Daoy (cell line): Measurements from ENCODE around the gene MYL3. TPM values are rescaled to one million over a fixed set of nuclear protein-coding genes. Genes with fewer than 3 reads are reported as not detected.
"Not testable (repeated sequence)": the region's sequence is repeated elsewhere in the genome, so short reads cannot be mapped to it uniquely, and the experiment has no call there.

ENCODE experiments used
- DNase-seq: peaks from one replicate; pipeline ENCODE4 v3.0.0-alpha.2; 2015; ENCODE audit warnings: low read depth
- total RNA-seq: library from RNA; depleted of rRNA; stranded (reverse); fragments of >200 nt; shearing (Covaris generic); gene quantifications from 2 replicates; pipeline ENCODE4 v1.2.3, GENCODE V29; 2014; rRNA removed

Gene MYL3
- total RNA-seq, 1 experiment from 2014 or later = not detected

DNA sequence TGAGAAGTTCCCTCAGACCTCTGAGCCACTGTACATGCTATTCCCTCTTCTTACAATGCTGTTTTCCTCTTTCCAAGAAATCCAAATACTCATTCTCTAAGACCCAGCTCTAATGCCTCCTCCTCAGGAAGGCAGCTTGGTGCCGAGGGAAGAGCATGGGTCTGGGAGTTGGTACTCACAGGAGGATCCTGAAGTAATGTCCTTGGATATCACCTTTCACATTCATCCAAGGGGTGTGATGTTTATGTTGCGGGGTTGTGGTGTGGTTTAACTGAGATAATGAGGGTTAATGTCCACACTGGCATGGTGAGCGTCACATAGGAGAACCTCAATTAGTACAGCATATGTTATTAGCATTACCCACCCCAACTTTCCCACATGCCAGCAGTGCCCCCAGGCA is 31.9 kb downstream of the MYL3 start:
- no peak for DNase-seq

DNA sequence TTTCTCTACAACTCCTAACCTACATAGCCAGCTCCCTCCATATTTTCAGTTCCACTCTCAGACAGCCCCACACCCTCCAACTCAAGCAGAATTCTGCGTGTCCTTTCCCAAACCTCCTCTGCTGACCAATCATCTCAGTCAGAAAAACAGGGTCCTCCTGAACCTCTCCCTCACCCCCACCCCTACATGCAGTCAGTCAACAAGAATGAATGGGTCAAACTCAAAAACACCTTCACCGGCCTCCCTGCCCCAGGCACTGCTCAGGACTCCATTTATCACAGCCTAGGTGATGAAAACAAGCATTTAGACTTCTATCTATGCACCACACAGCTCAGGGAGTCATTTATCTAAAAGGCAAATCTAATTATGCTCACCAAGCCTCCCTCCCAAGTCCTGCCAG is 32.4 kb downstream of the MYL3 start:
- no peak for DNase-seq

DNA sequence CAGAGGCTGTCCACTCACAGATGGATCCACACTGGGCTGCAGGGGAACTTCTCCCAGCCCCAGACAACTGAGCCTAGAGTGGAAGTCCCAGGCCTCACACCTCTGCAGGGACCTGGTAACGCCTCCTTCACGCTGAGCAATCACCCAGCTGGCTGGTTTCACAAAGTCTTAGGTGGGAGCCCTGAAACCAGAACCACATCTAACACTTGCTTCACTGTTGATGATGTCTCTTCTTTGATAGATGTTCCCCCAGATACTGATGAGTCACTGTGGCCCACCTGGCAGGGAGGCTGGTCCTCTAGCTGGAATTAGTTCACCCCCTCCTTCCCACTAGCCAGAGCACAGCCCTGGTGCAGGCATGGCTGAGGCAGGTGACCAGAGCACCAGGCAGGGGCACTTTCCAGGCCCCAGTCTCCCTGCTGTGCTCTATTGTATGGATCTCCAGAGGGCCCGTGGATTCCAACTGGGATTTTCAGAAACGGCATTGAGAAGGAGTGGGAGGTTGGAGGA is 33.5 kb downstream of the MYL3 start:
- DNase-seq = no peak

DNA sequence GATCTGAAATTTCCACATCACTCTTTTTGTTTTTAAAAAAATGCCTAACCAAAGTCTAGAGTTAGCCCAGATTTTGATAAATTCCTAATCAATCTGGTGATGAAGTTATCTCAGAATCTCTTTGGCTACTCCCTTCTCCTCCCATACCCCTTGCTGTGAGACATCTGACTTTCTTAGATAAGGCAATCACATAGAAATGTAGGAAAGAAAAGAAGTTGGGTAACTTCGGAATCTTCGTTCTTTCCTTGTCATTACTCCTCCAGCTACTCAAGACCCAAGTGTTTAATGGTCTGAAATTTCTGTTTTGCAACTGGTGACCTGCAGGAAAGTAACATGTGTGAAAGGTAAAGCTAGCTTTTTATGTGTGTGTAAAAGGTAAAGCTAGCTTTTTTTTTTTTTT is 37.8 kb downstream of the MYL3 start:
- DNase-seq = no peak

DNA sequence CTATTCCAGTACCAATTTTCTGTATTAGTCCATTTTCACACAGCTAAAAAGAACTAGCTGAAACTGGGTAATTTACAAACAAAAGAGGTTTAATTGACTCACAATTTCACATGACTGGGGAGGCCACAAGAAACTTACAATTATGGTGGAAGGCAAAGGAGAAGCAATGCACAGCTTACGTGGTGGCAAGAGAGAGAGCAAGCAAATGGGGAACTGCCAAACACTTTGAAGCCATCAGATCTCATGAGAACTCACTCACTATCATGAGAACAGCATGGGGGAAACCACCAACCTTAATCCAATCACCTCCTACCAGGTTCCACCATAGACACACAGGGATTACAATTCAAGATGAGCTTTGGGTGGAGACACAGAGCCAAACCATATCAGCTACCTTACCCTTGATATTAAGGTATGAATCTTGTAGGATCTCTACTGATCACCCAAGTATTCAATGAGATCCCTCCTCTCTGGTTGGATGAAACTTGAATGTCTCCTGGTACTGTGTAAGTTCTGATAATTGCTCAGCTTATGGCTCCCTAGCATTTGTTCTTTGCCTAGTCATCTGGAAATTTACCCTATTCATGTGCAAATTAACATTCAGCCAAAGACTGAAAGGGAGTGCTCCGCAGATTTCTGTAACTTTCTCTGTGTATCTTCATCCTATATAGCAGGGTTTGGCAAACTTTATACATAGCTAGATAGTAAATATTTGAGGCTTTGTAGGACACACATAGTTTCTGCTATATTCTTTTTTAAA is 38.9 kb downstream of the MYL3 start:
- DNase-seq = no peak

DNA sequence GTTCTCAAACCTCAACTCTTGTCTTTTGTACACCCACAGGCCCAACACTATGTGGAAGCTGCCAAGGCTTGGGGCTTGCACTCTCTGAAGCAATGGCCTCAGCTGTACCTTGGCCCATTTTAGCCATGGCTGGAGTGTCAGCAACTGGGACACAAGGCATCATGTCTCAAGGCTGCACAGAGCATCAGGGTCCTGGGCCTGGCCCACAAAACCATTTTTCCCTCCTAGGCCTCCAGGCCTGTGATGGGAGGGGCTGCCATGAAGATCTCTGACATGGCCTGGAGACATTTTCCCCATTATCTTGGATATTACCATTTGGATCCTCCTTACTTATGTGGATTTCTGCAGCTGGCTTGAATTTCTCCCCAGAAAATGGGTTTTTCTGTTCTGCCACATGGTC is 39.9 kb downstream of the MYL3 start:
- not testable (repeated sequence) for DNase-seq

DNA sequence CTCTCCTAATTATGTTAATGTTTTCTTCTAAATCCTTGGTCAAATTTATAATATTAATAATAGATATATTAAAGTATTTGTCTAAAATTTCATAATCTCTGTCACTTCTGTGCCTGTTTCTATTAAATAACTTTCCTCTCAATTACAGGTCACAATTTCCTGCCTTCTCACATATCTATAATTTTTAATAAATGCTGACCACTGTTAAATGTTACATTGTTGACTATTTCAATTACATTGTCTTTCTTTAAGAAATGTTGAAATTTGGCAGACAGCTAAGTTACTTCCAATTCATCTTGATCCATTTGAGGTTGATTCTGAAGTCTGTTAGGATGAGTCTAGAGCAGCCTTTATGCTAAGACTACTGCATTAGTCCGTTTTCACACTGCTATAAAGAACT is 41.7 kb downstream of the MYL3 start:
- DNase-seq = no peak

DNA sequence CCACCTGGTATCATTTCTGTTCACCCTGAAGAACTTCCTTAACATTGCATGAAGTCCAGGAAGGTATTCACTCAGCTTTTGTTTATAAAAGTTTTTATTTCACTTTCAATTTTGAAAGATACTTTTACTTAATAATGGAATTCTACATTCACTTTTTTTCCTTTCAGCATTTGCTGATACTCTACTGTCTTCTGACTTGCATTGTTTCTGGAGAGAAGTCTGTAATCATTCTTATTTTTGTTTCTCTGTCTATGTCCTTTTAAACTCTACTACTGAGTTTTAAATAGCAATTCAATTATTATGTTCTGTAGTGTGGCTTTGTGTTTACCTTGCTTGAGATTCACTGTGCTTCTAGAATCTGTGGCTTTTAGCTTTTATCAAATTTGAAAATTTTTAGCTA is 42.4 kb downstream of the MYL3 start:
- DNase-seq = no peak

DNA sequence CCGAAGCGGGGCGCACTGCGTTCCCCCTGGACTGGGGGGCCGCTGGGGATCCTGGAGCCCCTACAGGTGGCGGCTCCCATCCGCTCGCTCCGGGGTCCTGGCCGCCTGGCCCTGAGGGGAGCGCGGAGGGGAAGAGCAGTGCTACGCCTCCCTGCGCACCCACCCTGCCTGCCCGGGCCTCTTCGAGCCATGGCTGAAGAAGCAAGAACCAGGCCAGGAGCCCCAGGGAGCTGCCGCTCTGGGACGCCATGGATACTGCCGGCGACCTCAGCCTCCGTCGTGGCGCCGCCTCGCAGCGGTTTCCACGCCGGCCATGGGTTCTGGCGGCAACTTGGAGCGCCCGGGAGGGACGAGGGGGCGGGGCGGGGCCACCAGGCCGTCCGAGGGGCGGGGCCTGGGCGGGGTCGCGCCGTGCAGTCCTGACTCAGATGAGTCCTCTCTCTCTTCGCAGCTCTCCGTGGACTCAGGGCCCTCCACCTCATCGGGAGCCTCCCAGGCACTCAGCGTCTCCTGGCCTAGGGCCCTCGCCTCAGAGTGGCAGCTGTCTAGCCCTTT is 50.9 kb downstream of the MYL3 start:
- peak; percentile 69 for DNase-seq

DNA sequence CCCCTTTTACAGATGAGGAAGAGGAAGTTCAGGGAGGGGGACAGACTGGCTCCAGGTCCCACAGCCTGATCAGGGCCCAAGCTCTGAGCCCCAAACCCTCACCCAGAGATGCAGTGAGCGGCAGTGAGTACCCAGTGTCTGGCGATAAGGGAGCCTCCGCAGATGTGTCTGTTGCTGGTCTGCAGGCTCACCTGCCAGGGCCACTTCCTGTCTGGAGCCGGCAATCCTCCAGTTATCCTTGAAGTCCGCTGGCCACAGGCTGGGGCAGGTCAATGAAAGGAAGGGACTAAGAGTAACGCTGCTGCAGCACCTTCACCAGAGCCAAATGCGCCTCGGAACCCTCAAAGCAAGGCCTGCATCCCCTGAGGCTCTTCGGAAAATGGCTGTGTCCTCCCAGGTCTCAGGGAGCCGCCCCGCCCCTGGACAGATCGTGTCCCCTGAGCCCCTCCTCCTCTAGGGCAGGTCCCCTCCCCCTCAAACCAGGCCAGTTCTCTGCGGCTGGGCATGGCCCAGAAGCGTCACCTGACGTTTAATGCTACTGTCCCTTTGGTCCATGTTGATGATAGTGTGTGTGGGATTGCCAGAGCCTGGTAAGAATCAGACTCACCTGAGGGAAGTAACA is 51.5 kb downstream of the MYL3 start:
- DNase-seq = no peak

DNA sequence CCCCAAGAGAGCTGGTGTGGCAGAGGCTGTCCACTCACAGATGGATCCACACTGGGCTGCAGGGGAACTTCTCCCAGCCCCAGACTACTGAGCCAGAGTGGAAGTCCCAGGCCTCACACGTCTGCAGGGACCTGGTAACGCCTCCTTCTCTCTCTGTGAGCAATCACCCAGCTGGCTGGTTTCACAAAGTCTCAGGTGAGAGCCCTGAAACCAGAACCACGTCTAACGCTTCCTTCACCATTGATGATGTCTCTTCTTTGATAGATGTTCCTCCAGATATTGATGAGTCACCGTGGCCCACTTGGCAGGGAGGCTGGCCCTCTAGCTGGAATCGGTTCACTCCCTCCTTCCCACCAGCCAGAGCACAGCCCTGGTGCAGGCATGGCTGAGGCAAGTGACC is 54.5 kb downstream of the MYL3 start:
- not testable (repeated sequence) for DNase-seq

Other genes with a start within 250 kb of the MYL3 start
- 0.74 and 0.86 TPM in 2 replicates for gene ALS2CL, start 169.8 kb downstream of the MYL3 start, total RNA-seq
- gene TMIE, start 162.1 kb downstream of the MYL3 start, total RNA-seq = not detected in 2 replicates
- gene PRSS50, start 145.6 kb downstream of the MYL3 start, total RNA-seq = not detected in 2 replicates
- gene PTH1R, start 14.3 kb upstream of the MYL3 start, total RNA-seq = not detected in 2 replicates
- 26.2 and 29.1 TPM in 2 replicates for gene CCDC12, start 113.3 kb upstream of the MYL3 start, total RNA-seq
- gene NBEAL2, start 116.2 kb upstream of the MYL3 start, total RNA-seq = 5.0 and 8.3 TPM in 2 replicates